GM12875 (cell line): ENCODE results near the gene RASAL2.
"Not testable (repeated sequence)": the region's sequence is repeated elsewhere in the genome, so short reads cannot be mapped to it uniquely, and the experiment has no call there.

Source experiments
- H3K4me3 ChIP-seq: one replicate; pipeline ENCODE4 v1.5.1; 2011; ENCODE audit warnings: low read depth, low read length, control low read depth
- CTCF ChIP-seq: IDR thresholded peaks from 2 replicates; pipeline ENCODE4 v1.5.1; 2011; ENCODE audit warnings: low read depth, mild to moderate bottlenecking, control low read depth, inconsistent platforms, low read length, moderate library complexity, borderline replicate concordance; ENCODE audit not compliant: insufficient read depth

Gene RASAL2

GRCh38 chr1:178307264-178307663 lies 213.4 kb downstream of the RASAL2 start:
- no peak overlapping the region for H3K4me3 ChIP-seq
- no peak for TF ChIP-seq CTCF

- no peak overlapping the region for H3K4me3 ChIP-seq
- no peak for TF ChIP-seq CTCF
These were observed 214.5 kb downstream of the RASAL2 start for GRCh38 chr1:178308438-178308837.

GRCh38 chr1:178310685-178311105 lies 216.8 kb downstream of the RASAL2 start:
- no peak overlapping the region for H3K4me3 ChIP-seq
- TF ChIP-seq CTCF, result peak; percentile 51; the same call in 1 of the 2 replicates

- TF ChIP-seq CTCF, result no peak
- H3K4me3 ChIP-seq, result no peak overlapping the region
These were observed 217.3 kb downstream of the RASAL2 start for GRCh38 chr1:178311164-178311563.

- not testable (repeated sequence) for H3K4me3 ChIP-seq
These were observed 226.5 kb downstream of the RASAL2 start for GRCh38 chr1:178320280-178320982.

- no peak overlapping the region for H3K4me3 ChIP-seq
- no peak for TF ChIP-seq CTCF
These were observed 229.2 kb downstream of the RASAL2 start for GRCh38 chr1:178323067-178323466.

- no peak for TF ChIP-seq CTCF
- H3K4me3 ChIP-seq, result no peak overlapping the region
These were observed 230.1 kb downstream of the RASAL2 start for GRCh38 chr1:178324003-178324402.
